Breast epithelium (tissue), 4 donors: ENCODE measurements around the gene CRYBG2. TPM values are rescaled to one million over a fixed set of nuclear protein-coding genes. Genes with fewer than 3 reads are reported as not detected.

Experiments
- DNase-seq, 2 donors: peaks; one replicate each; pipeline ENCODE4 v3.0.0-alpha.2; 2019; ENCODE audit warnings: low spot score in 2 of 2
- H3K27ac ChIP-seq, 2 donors: fragments of 200-600 bp; sonication (generic) in 1 of 2; one replicate each; pipeline ENCODE4 v1.5.1; 2016 to 2019; ENCODE audit warnings: mild to moderate bottlenecking in 1 of 2
- H3K27me3 ChIP-seq, 2 donors: fragments of 200-600 bp; sonication (generic) in 1 of 2; one replicate each; pipeline versions ENCODE4 v1.5.1 to v1.6.0; 2017 to 2019; ENCODE audit warnings: control low read depth in 1 of 2, mild to moderate bottlenecking in 1 of 2
- H3K36me3 ChIP-seq: fragments of 200-600 bp; one replicate; pipeline ENCODE4 v1.5.1; 2019
- H3K4me1 ChIP-seq, 2 donors: fragments of 200-600 bp; sonication (generic); one replicate each; pipeline ENCODE4 v1.5.1; 2016 to 2019; ENCODE audit warnings: control low read depth in 1 of 2
- H3K4me3 ChIP-seq, 3 donors: fragments of 200-600 bp; sonication (generic); 1 replicate in 2 of 3; 2 replicates in 1 of 3; pipeline ENCODE4 v1.5.1; 2016 to 2019; ENCODE audit warnings: mild to moderate bottlenecking in 3 of 3, moderate library complexity in 2 of 3
- H3K9me3 ChIP-seq, 2 donors: fragments of 200-600 bp; sonication (generic) in 1 of 2; one replicate each; pipeline ENCODE4 v1.5.1; 2016 to 2019; ENCODE audit warnings: control low read depth in 1 of 2
- POLR2A ChIP-seq: fragments of 450-650 bp; IDR thresholded peaks from one replicate; pipeline ENCODE4 v1.6.1; 2016; ENCODE audit warnings: antibody characterized with exemption, mild to moderate bottlenecking, moderate library complexity
- POLR2AphosphoS5 ChIP-seq, 3 donors: sonication (generic); formaldehyde crosslinking; IDR thresholded peaks; one replicate each; pipeline ENCODE4 v1.6.1; 2017; ENCODE audit warnings: antibody characterized with exemption in 3 of 3
- intact Hi-C: fragments of 100-400 bp; cut with DNase I; formaldehyde crosslinking; loops from one replicate; pipeline ENCODE4 v1.15.1; 2023; ENCODE audit warnings: low total_unique reads
- total RNA-seq, 3 donors: library from RNA; depleted of rRNA; stranded (reverse); fragments of >200 nt; gene quantifications; one replicate each; pipeline ENCODE4 v1.1.0, GENCODE V29; 2016
- TF ChIP-seq, protein P1 (sequence below), 3 donors: fragments of 450-650 bp; IDR thresholded peaks; one replicate each; pipeline ENCODE4 v1.5.1; 2016 to 2017; ENCODE audit warnings: antibody characterized with exemption in 3 of 3, mild to moderate bottlenecking in 3 of 3, moderate library complexity in 3 of 3

CRYBG2 gene
- total RNA-seq, 3 donors from 2014 or later = 0.66 TPM; not detected in 2

DNA sequence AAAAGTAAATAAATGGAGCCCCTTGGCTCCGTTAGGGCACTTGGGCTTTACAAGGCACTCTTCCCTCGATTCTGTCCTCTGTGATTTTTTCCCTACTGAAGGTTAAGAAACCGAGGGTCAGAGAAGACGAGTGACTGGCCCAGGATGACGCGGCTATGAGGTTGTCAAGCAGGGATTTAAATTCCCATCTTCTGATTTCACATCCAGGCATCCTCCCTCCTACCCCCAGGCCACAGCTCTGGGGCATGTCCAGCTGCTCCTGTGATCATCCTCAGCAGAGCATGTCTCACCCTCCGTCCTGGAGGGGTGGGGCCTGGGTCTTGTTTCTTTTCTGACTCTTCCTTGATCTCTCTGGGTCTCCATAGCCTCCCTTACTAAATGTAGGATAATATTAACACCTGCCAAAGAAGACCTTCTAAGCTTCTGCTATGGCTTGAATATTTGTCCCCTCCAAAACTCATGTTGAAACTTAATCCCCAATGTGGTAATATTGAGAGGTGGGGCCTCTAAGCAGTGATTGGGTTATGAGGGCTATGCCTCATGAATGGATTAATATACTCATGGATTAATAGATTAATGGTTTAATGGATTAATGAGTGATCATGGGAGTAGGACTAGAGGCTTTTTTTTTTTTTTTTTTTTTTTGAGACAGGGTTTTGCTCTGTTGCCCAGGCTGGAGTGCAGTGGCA, 4.6 kb downstream of the CRYBG2 start:
- no peak overlapping the region for H3K4me3 ChIP-seq
- no peaks in the 10 kb centered on the region for H3K36me3 ChIP-seq
- H3K27ac ChIP-seq = no peak overlapping the region
- H3K27me3 ChIP-seq = no peaks in the 10 kb centered on the region
- no peaks in the 10 kb centered on the region for H3K9me3 ChIP-seq
- H3K4me1 ChIP-seq = no peaks in the 10 kb centered on the region
- intact Hi-C loops = no loop called here
- no peak for DNase-seq
- TF ChIP-seq, protein P1, sequence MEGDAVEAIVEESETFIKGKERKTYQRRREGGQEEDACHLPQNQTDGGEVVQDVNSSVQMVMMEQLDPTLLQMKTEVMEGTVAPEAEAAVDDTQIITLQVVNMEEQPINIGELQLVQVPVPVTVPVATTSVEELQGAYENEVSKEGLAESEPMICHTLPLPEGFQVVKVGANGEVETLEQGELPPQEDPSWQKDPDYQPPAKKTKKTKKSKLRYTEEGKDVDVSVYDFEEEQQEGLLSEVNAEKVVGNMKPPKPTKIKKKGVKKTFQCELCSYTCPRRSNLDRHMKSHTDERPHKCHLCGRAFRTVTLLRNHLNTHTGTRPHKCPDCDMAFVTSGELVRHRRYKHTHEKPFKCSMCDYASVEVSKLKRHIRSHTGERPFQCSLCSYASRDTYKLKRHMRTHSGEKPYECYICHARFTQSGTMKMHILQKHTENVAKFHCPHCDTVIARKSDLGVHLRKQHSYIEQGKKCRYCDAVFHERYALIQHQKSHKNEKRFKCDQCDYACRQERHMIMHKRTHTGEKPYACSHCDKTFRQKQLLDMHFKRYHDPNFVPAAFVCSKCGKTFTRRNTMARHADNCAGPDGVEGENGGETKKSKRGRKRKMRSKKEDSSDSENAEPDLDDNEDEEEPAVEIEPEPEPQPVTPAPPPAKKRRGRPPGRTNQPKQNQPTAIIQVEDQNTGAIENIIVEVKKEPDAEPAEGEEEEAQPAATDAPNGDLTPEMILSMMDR (IDR thresholded peaks at IDR 0.05) = no peak
- TF ChIP-seq POLR2AphosphoS5 (IDR thresholded peaks at IDR 0.05) (no peak), POLR2A (no peak)

- no peaks in the 10 kb centered on the region for H3K9me3 ChIP-seq
- intact Hi-C loops = no loop called here
- TF ChIP-seq, protein P1 (IDR thresholded peaks at IDR 0.05) = no peak
- TF ChIP-seq POLR2A (no peak), POLR2AphosphoS5 (IDR thresholded peaks at IDR 0.05) (no peak)
- H3K4me1 ChIP-seq = no peaks in the 10 kb centered on the region
- no peak overlapping the region for H3K27ac ChIP-seq
- H3K27me3 ChIP-seq = no peaks in the 10 kb centered on the region
- H3K4me3 ChIP-seq = no peak overlapping the region
- H3K36me3 ChIP-seq = no peaks in the 10 kb centered on the region
- no peak for DNase-seq
These were observed 7.5 kb downstream of the CRYBG2 start for GRCh38 chr1:26346274-26347033.

- DNase-seq = no peak
- Histone ChIP-seq H3K4me3 (no peak overlapping the region), H3K27ac (no peak overlapping the region), H3K36me3 (no peaks in the 10 kb centered on the region), H3K9me3 (no peaks in the 10 kb centered on the region), H3K27me3 (no peaks in the 10 kb centered on the region), H3K4me1 (no peaks in the 10 kb centered on the region)
- intact Hi-C loops = no loop called here
- TF ChIP-seq, protein P1 (IDR thresholded peaks at IDR 0.05) = no peak
- no peak for TF ChIP-seq POLR2A
- TF ChIP-seq POLR2AphosphoS5 (IDR thresholded peaks at IDR 0.05) = no peak
These were observed 8.2 kb downstream of the CRYBG2 start for GRCh38 chr1:26345718-26346117.

GRCh38 chr1:26344147-26344920, 9.6 kb downstream of the CRYBG2 start:
- no peaks in the 10 kb centered on the region for H3K9me3 ChIP-seq
- H3K27me3 ChIP-seq = no peaks in the 10 kb centered on the region
- intact Hi-C loops = no loop called here

More at GRCh38 chr1:26344147-26344920, 9.6 kb downstream of the CRYBG2 start:
- no peak overlapping the region for H3K27ac ChIP-seq
- H3K4me1 ChIP-seq = no peaks in the 10 kb centered on the region
- TF ChIP-seq, protein P1 (IDR thresholded peaks at IDR 0.05) = no peak
- no peak for TF ChIP-seq POLR2AphosphoS5 (IDR thresholded peaks at IDR 0.05)
- no peak for TF ChIP-seq POLR2A
- no peak overlapping the region for H3K4me3 ChIP-seq
- H3K36me3 ChIP-seq = no peaks in the 10 kb centered on the region
- no peak for DNase-seq
